A549 (cell line): Measurements from ENCODE around the gene GRIK4.

Experiments used
- BHLHE40 ChIP-seq: IDR thresholded peaks from 2 replicates; pipeline ENCODE4 v1.6.1; 2012; ENCODE audit warnings: low read depth, low read length, inconsistent platforms
- EHF ChIP-seq: fragments of 250-450 bp; sonication (Bioruptor Pico); IDR thresholded peaks from 2 replicates; pipeline ENCODE4 v1.5.0; 2020; ENCODE audit warnings: mild to moderate bottlenecking
- HOXA7 ChIP-seq: fragments of 250-450 bp; sonication (Bioruptor Pico); IDR thresholded peaks from 2 replicates; pipeline ENCODE4 v1.5.0; 2020; ENCODE audit warnings: mild to moderate bottlenecking, moderate library complexity
- MYC ChIP-seq: IDR thresholded peaks from 2 replicates; pipeline ENCODE4 v1.6.1; 2012; ENCODE audit warnings: mild to moderate bottlenecking, inconsistent platforms, low read length, improper control_type of control experiment, borderline replicate concordance
- POLR2A ChIP-seq: IDR thresholded peaks from 2 replicates; pipeline ENCODE4 v1.6.1; 2012; ENCODE audit warnings: mild to moderate bottlenecking, low read length
- SMC3 ChIP-seq: fragments of >200 bp; sonication (Bioruptor Twin); formaldehyde crosslinking; IDR thresholded peaks from 3 replicates; pipeline ENCODE4 v1.6.1; 2018; ENCODE audit warnings: inconsistent platforms
- SREBF2 ChIP-seq: fragments of 450-650 bp; IDR thresholded peaks from 2 replicates; pipeline ENCODE4 v1.6.1; 2014; ENCODE audit warnings: mild to moderate bottlenecking, moderate library complexity
- TF ChIP-seq, protein P1 (sequence below): fragments of >200 bp; sonication (Bioruptor Twin); formaldehyde crosslinking; IDR thresholded peaks from 3 replicates; pipeline ENCODE4 v1.5.1; 2016
- TF ChIP-seq, protein P2 (sequence below): fragments of 150-350 bp; IDR thresholded peaks from 2 replicates; pipeline ENCODE4 v1.6.1; 2014; ENCODE audit warnings: low read depth, mild to moderate bottlenecking, low read length

- TF ChIP-seq BHLHE40 (no peak), HOXA7 (CRISPR knock-in tag) (no peak), POLR2A (no peak), MYC (no peak), EHF (CRISPR knock-in tag) (no peak), SREBF2 (no peak), SMC3 (no peak)
- TF ChIP-seq, protein P1, sequence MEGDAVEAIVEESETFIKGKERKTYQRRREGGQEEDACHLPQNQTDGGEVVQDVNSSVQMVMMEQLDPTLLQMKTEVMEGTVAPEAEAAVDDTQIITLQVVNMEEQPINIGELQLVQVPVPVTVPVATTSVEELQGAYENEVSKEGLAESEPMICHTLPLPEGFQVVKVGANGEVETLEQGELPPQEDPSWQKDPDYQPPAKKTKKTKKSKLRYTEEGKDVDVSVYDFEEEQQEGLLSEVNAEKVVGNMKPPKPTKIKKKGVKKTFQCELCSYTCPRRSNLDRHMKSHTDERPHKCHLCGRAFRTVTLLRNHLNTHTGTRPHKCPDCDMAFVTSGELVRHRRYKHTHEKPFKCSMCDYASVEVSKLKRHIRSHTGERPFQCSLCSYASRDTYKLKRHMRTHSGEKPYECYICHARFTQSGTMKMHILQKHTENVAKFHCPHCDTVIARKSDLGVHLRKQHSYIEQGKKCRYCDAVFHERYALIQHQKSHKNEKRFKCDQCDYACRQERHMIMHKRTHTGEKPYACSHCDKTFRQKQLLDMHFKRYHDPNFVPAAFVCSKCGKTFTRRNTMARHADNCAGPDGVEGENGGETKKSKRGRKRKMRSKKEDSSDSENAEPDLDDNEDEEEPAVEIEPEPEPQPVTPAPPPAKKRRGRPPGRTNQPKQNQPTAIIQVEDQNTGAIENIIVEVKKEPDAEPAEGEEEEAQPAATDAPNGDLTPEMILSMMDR: no peak
- TF ChIP-seq, protein P2, sequence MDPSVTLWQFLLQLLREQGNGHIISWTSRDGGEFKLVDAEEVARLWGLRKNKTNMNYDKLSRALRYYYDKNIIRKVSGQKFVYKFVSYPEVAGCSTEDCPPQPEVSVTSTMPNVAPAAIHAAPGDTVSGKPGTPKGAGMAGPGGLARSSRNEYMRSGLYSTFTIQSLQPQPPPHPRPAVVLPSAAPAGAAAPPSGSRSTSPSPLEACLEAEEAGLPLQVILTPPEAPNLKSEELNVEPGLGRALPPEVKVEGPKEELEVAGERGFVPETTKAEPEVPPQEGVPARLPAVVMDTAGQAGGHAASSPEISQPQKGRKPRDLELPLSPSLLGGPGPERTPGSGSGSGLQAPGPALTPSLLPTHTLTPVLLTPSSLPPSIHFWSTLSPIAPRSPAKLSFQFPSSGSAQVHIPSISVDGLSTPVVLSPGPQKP: no peak
Observed at GRCh38 chr11:120590472-120590871, 78.9 kb downstream of the GRIK4 start.
